ENCODE data around the gene PARP8. TPM values are rescaled to one million over a fixed set of nuclear protein-coding genes. Genes with fewer than 3 reads are reported as not detected.
"Not testable (repeated sequence)": the region's sequence is repeated elsewhere in the genome, so short reads cannot be mapped to it uniquely, and the experiment has no call there.

PARP8 gene
- 10.3 TPM for total RNA-seq

GRCh38 chr5:50666261-50667022, at the start of gene PARP8:
Gene PARP8, plus strand, starts transcription at chr5:50666637. Its CDS starts 459 bp downstream, at chr5:50667096.
- ATAC-seq, result peak; percentile 42

GRCh38 chr5:50623666-50624065, 42.8 kb upstream of the PARP8 start:
- no peak for ATAC-seq

DNA sequence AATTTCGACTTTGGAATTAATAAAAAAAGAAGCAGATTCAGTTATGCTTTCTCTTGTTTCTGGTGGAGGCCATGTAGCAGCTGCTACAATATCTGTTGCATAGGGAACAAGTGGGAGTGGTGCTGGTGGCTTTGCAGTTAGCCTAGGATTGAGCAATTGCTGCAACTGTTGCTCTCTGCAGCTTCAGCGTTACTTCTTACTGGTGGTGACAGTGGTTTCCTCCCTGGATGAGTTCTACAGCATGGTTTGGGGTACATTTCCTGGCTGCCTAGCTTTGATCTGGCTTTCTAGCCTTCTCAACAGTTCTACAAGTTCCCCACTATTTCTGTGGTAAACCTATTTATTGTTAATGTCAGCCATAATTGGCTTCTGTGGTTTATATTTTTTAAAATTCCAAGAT, 31.6 kb upstream of the PARP8 start:
- ATAC-seq, result not testable (repeated sequence)

- ATAC-seq, result not testable (repeated sequence)
Observed at GRCh38 chr5:50637576-50637975, 28.9 kb upstream of the PARP8 start.

DNA sequence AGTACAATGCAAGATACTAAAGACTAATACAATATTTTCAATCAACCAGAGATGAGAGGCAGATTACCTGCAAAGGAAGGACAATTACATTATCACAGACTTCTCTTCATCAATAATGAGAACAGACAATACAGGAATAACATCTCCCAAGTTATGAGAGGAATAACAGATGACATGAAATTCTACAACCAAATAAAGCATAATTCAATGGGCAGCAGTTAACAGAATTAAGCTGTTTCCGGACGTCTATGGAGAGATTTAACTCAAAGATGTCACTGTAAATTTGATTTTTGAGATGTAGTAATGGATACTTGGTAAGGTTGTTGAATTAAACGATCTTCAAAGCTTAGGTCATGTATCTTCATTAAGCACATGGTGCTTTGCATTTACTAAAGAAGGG, 19.8 kb upstream of the PARP8 start:
- no peak for ATAC-seq

- no peak for ATAC-seq
Observed at GRCh38 chr5:50647726-50648125, 18.7 kb upstream of the PARP8 start.

GRCh38 chr5:50653946-50654345, 12.5 kb upstream of the PARP8 start:
- peak; percentile 34 for ATAC-seq

GRCh38 chr5:50655067-50655809, 11.2 kb upstream of the PARP8 start:
- ATAC-seq, result no peak

- peak; percentile 99 for ATAC-seq
Observed at GRCh38 chr5:50655810-50656205, 10.6 kb upstream of the PARP8 start.

GRCh38 chr5:50657044-50657443, 9.4 kb upstream of the PARP8 start:
- ATAC-seq, result no peak

- ATAC-seq, result no peak
Observed at GRCh38 chr5:50658246-50658645, 8.2 kb upstream of the PARP8 start.

GRCh38 chr5:50663636-50664035, 2.8 kb upstream of the PARP8 start:
- ATAC-seq, result no peak

- peak; percentile 75 for ATAC-seq
Observed at GRCh38 chr5:50665091-50665490, 1.3 kb upstream of the PARP8 start.

- not testable (repeated sequence) for ATAC-seq
Observed at GRCh38 chr5:50665761-50666202, 655 bp upstream of the PARP8 start.

- ATAC-seq, result peak; percentile 65
Observed at GRCh38 chr5:50667023-50667652, 701 bp downstream of the PARP8 start.

- ATAC-seq, result peak; percentile 32
Observed at GRCh38 chr5:50667653-50668595, 1.5 kb downstream of the PARP8 start.

- ATAC-seq, result not testable (repeated sequence)
Observed at GRCh38 chr5:50668636-50669035, 2.2 kb downstream of the PARP8 start.

- no peak for ATAC-seq
Observed at GRCh38 chr5:50672663-50673062, 6.2 kb downstream of the PARP8 start.

GRCh38 chr5:50673444-50673843, 7.0 kb downstream of the PARP8 start:
- not testable (repeated sequence) for ATAC-seq

GRCh38 chr5:50675385-50675784, 8.9 kb downstream of the PARP8 start:
- no peak for ATAC-seq

DNA sequence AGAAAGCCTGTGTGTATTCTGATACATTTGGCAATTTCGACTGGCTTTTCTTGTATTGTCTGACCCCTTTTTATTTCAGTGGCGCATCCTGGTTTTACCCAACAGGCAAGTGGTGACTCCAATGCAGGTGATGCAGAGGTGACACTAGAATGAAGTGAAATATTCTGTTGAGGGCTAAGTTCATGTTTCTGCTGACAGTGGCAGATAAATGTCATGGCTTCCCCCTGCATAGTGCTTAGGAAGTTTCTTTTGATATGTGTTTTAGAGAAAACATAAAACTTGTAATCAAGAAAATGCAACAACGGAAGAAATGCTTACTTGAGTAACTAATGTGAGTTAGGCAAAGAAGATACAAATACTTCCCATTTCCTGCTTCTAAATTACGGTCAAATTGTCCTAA, 13.1 kb downstream of the PARP8 start:
- not testable (repeated sequence) for ATAC-seq

GRCh38 chr5:50684721-50685120, 18.3 kb downstream of the PARP8 start:
- no peak for ATAC-seq
